DMS53 treated with DMSO at 0.1 percent for 48 hours (cell line): ENCODE data around the gene SYDE2.

Experiments
- DNase-seq: peaks from one replicate; lab custom pipeline; 2025; ENCODE audit not compliant: unreplicated experiment; lab: John Stamatoyannopoulos, UW

SYDE2 gene

GRCh38 chr1:85132078-85132720 is 68.6 kb downstream of the SYDE2 start:
- no peak for DNase-seq

- no peak for DNase-seq
These were observed 72.5 kb downstream of the SYDE2 start for GRCh38 chr1:85128316-85128715.

- DNase-seq = no peak
These were observed 74.9 kb downstream of the SYDE2 start for GRCh38 chr1:85125891-85126290.

GRCh38 chr1:85124091-85124490 is 76.7 kb downstream of the SYDE2 start:
- DNase-seq = no peak

GRCh38 chr1:85122169-85122568 is 78.6 kb downstream of the SYDE2 start:
- DNase-seq = no peak

GRCh38 chr1:85121744-85122143 is 79.1 kb downstream of the SYDE2 start:
- DNase-seq = no peak

GRCh38 chr1:85118751-85119150 is 82.1 kb downstream of the SYDE2 start:
- no peak for DNase-seq

GRCh38 chr1:85116856-85117255 is 84.0 kb downstream of the SYDE2 start:
- DNase-seq = no peak

GRCh38 chr1:85115933-85116332 is 84.9 kb downstream of the SYDE2 start:
- DNase-seq = no peak

- DNase-seq = no peak
These were observed 89.1 kb downstream of the SYDE2 start for GRCh38 chr1:85111695-85112094.

- DNase-seq = peak; percentile 80
These were observed 91.3 kb downstream of the SYDE2 start for GRCh38 chr1:85109475-85109874.
